ENCODE data around the gene ATP6V1B1.

The ATP6V1B1 gene

GRCh38 chr2:70978341-70979179, 42.9 kb downstream of the ATP6V1B1 start, which contains the start of gene ANKRD53:
ANKRD53 (plus strand) TSS chr2:70978630; CDS start chr2:70978646, 16 bp downstream.
- no peak for DNase-seq

GRCh38 chr2:70979180-70979488, 43.4 kb downstream of the ATP6V1B1 start:
- no peak for DNase-seq

GRCh38 chr2:70979626-70980025, 43.9 kb downstream of the ATP6V1B1 start:
- DNase-seq = no peak

GRCh38 chr2:70981421-70981820, 45.7 kb downstream of the ATP6V1B1 start:
- no peak for DNase-seq

- no peak for DNase-seq
Observed at GRCh38 chr2:70981866-70982810, 46.4 kb downstream of the ATP6V1B1 start.

GRCh38 chr2:70982971-70983370, 47.3 kb downstream of the ATP6V1B1 start:
- DNase-seq = no peak

- no peak for DNase-seq
Observed at GRCh38 chr2:70983506-70984227, 48.0 kb downstream of the ATP6V1B1 start.

GRCh38 chr2:70984228-70984575, 48.5 kb downstream of the ATP6V1B1 start:
- DNase-seq = no peak

GRCh38 chr2:70984576-70985282, 49.0 kb downstream of the ATP6V1B1 start:
- peak; percentile 80 for DNase-seq

- DNase-seq = no peak
Observed at GRCh38 chr2:70985283-70985688, 49.6 kb downstream of the ATP6V1B1 start.

GRCh38 chr2:70985956-70986355, 50.3 kb downstream of the ATP6V1B1 start:
- no peak for DNase-seq

- DNase-seq = no peak
Observed at GRCh38 chr2:70986499-70987189, 50.9 kb downstream of the ATP6V1B1 start.

GRCh38 chr2:70987386-70987785, 51.7 kb downstream of the ATP6V1B1 start:
- no peak for DNase-seq

GRCh38 chr2:70988151-70988550, 52.5 kb downstream of the ATP6V1B1 start:
- DNase-seq = no peak

- DNase-seq = no peak
Observed at GRCh38 chr2:70988726-70989648, 53.3 kb downstream of the ATP6V1B1 start.

- no peak for DNase-seq
Observed at GRCh38 chr2:70990216-70990615, 54.5 kb downstream of the ATP6V1B1 start.

- no peak for DNase-seq
Observed at GRCh38 chr2:70991142-70991541, 55.4 kb downstream of the ATP6V1B1 start.

GRCh38 chr2:70991742-70992141, 56.0 kb downstream of the ATP6V1B1 start:
- DNase-seq = no peak

- no peak for DNase-seq
Observed at GRCh38 chr2:70992945-70993853, 57.5 kb downstream of the ATP6V1B1 start.
